RWPE1 (cell line): ENCODE data around the gene HNRNPA0.

Experiments used
- CTCF ChIA-PET: fragments of 350-600 bp; sonication (Branson Sonifier 250); formaldehyde crosslinking; extraction: SDS; loops from one replicate; lab custom pipeline; 2021; lab: Yijun Ruan, JAX
- POLR2A ChIA-PET: fragments of 400-600 bp; formaldehyde crosslinking; extraction: SDS; loops from one replicate; lab custom pipeline; 2020; ENCODE audit warnings: antibody characterized with exemption; ENCODE audit not compliant: low non-redundant PET; lab: Yijun Ruan, JAX
- DNase-seq: peaks from one replicate; pipeline ENCODE4 v3.0.0; 2012; ENCODE audit warnings: low spot score
- H3K27ac ChIP-seq: fragments of 450-650 bp; 2 replicates; pipeline ENCODE4 v1.5.1; 2017
- TF ChIP-seq, protein P1 (sequence below): fragments of 450-650 bp; conservative IDR thresholded peaks from 2 replicates; pipeline ENCODE4 v1.5.1; 2017; ENCODE audit warnings: low read depth, mild to moderate bottlenecking

Gene HNRNPA0

DNA sequence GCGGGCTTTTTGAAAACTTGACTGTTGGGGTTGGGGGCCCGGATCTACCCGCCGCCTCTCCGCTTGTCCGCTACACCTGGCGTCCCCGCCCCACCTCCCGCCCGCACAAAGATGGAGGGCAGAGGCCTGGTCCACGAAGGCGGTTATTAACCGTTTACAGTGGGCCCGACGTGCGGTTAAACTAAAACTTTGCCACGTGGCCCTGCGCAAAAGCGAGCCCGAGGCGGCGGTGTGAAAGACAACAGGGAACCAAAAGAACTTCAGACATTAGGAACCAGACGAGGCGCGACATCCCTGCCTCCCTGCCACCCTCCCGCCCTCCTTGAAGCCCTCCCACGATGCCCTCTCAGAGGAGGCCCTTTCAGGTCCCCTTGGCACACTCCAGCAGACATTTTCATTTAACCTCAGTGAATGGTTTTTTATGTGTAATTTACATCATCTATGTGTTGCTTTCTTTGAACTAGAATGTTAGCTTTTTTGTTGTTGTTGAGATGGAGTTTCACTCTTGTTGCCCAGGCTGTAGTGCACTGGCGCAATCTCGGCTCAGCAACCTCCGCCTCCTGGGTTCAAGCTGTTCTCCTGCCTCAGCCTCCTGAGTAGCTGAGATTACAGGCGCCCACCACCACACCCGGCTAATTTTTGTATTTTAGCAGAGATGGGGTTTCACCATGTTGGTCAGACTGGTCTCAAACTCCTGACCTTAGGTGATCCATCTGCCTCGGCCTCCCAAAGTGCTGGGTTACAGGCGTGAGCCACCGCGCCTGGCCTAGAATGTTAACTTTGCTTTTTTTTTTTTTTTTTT lies 999 bp upstream of the HNRNPA0 start:
- TF ChIP-seq, protein P1, sequence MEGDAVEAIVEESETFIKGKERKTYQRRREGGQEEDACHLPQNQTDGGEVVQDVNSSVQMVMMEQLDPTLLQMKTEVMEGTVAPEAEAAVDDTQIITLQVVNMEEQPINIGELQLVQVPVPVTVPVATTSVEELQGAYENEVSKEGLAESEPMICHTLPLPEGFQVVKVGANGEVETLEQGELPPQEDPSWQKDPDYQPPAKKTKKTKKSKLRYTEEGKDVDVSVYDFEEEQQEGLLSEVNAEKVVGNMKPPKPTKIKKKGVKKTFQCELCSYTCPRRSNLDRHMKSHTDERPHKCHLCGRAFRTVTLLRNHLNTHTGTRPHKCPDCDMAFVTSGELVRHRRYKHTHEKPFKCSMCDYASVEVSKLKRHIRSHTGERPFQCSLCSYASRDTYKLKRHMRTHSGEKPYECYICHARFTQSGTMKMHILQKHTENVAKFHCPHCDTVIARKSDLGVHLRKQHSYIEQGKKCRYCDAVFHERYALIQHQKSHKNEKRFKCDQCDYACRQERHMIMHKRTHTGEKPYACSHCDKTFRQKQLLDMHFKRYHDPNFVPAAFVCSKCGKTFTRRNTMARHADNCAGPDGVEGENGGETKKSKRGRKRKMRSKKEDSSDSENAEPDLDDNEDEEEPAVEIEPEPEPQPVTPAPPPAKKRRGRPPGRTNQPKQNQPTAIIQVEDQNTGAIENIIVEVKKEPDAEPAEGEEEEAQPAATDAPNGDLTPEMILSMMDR: no peak
- peak overlapping the region; percentile 97 for H3K27ac ChIP-seq
- no peak for DNase-seq
- POLR2A ChIA-PET: interaction anchor here (0.6 to 0.7 kb wide), 3 partner anchors 14 to 1837 kb away, joined by 3 to 13 read pairs (median 6); no protein-coding TSS in a partner anchor
- CTCF ChIA-PET: no interaction called here

- peak overlapping the region; percentile 97 for H3K27ac ChIP-seq
- no peak for DNase-seq
- POLR2A ChIA-PET: interaction anchor here (0.6 to 0.8 kb wide), 2 partner anchors 151 to 461 kb away, joined by 3 read pairs; no protein-coding TSS in a partner anchor
- TF ChIP-seq, protein P1: no peak
- CTCF ChIA-PET: interaction anchor here (0.6 to 0.8 kb wide), 3 partner anchors 27 to 132 kb away, joined by 3 to 6 read pairs (median 3); no protein-coding TSS in a partner anchor
Observed at GRCh38 chr5:137753691-137754187, 424 bp downstream of the HNRNPA0 start.

GRCh38 chr5:137752905-137753690 lies 1.1 kb downstream of the HNRNPA0 start:
- ChIA-PET CTCF (interaction anchor here (0.5 to 0.8 kb wide), 5 partner anchors 28 to 1923 kb away, joined by 3 to 6 read pairs (median 3); no protein-coding TSS in a partner anchor), POLR2A (interaction anchor here (0.8 kb wide), 1 partner anchor 461 kb away, joined by 3 read pairs; no protein-coding TSS in a partner anchor)
- peak overlapping the region; percentile 97 for H3K27ac ChIP-seq
- TF ChIP-seq, protein P1: no peak
- no peak for DNase-seq

DNA sequence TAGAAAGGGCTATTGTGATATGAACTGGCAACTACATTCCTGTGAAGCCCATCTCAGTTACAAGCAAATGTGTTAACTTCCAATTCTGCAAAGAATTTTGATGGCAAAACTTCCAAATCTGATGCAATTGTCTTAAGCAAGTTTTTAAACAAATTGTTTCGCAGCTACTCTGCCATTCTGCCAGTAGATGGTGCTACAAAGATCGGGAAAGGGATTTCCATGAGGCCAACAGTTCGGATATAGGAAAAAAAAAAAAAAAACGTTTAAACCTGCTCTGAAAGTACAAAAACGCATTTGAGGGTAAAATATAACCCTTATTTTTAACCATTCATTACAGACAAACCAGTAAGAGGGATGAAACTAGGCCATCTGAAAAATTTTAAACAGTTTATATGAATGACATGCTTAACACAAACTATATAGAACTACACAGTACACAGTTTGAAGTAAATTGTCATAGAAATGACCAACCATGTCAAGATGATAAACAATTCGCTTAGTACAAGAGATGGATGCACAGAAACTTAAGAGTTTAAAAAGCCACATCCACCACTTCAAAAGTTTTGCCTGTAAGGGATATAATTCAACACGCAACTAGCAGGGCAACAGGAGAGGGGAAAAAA lies 2.2 kb downstream of the HNRNPA0 start:
- no peak overlapping the region for H3K27ac ChIP-seq
- DNase-seq: no peak
- TF ChIP-seq, protein P1: peak; percentile 97
- ChIA-PET CTCF (interaction anchor here (0.6 to 1.0 kb wide), 11 partner anchors 12 to 1776 kb away, joined by 3 to 9 read pairs (median 3); no protein-coding TSS in a partner anchor), POLR2A (no interaction called here)

DNA sequence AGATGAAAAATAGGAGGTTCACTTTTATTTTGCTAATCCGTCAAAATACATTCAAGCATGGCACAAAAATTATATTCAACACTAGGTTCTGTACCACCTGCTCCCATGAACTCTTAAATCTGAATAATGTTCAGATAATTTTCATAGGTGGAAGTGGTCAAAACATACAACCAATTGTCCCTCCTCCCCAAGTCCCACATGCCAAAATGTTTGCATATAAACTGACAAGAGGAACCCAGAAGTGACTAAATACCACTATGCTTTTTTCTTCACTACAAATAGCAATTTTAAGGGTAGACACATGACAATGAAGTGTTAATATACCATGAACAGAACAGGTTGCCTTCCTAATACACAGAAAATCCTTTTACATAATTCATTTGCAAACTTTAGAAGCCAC lies 3.7 kb downstream of the HNRNPA0 start:
- TF ChIP-seq, protein P1: no peak
- POLR2A ChIA-PET: no interaction called here

More for the DNA sequence above, 3.7 kb downstream of the HNRNPA0 start:
- no peak overlapping the region for H3K27ac ChIP-seq
- CTCF ChIA-PET: interaction anchor here (0.5 kb wide), 1 partner anchor 131 kb away, joined by 4 read pairs; no protein-coding TSS in a partner anchor
- DNase-seq: no peak
